Limb (tissue), 2 donors: Measurements from ENCODE around the gene C1orf56.

Experiments
- DNase-seq, 2 donors: peaks; one replicate each; pipeline ENCODE4 v3.0.0-alpha.2; 2016; ENCODE audit errors: extremely low spot score in 2 of 2

C1orf56 gene, protein sequence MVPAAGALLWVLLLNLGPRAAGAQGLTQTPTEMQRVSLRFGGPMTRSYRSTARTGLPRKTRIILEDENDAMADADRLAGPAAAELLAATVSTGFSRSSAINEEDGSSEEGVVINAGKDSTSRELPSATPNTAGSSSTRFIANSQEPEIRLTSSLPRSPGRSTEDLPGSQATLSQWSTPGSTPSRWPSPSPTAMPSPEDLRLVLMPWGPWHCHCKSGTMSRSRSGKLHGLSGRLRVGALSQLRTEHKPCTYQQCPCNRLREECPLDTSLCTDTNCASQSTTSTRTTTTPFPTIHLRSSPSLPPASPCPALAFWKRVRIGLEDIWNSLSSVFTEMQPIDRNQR

DNA sequence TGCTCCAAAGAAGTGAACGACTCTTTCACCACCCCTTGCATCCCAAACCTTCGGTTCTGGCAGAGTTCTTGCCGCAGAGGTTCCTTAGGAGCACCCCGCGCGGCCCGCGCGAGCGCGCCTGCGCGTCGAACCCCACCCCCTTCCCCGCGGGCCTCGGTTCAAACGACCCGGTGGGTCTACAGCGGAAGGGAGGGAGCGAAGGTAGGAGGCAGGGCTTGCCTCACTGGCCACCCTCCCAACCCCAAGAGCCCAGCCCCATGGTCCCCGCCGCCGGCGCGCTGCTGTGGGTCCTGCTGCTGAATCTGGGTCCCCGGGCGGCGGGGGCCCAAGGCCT lies at the start of gene C1orf56:
Gene C1orf56 (plus strand): TSS at position 161 of the 334 bp plus-strand sequence. CDS start 97 bp downstream, at position 258.
- peak; percentile 57 to 86 for DNase-seq

DNA sequence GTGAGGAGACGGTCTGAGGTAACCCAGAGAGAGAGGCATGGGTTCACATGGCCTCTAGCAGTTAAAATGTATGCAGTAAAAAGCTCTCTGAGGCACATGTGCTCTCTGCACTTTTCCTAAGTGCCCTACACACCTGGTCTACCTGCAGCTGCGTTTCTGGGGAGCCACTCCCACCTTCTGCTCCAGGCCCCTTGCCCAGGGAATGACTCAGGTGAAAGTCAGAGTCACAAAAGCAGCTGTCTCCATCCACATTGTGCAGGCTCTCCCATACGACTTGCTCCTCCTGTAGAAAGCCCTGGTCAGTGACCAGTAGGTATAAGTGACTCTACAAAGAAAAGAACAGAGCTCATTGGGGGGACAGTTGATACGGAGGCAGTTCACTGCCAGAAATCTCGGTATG lies 49.6 kb upstream of the C1orf56 start:
- no peak for DNase-seq

DNA sequence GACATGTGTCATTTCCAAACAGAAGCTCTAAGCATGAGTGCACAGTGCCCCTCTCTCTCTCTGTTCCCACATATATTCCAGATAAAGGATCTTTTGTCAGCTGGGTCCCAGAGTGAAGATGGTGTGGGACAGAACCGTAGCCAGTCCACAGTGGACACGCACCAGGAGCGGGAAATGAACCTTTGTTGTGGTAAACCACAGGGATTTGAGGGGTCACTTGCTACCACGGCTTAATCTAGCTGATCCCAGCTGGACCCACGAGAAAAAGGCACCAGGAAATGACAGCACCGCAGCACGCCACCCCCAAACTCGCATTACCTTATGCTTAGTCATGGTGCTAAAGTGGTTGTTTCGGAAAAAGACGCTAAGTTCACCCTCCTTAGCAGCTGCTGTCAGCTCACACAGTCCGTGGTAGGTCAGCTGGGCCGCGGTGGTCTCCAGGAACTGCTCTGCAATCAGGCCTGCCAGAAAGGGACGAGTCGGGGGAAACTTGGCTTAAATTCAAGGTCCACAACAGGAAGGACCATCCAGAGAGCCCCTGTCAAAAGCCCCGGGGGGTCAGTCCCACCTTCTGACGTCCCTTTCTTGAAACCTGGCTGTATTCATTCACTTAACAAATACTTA lies 48.4 kb upstream of the C1orf56 start:
- no peak for DNase-seq

DNA sequence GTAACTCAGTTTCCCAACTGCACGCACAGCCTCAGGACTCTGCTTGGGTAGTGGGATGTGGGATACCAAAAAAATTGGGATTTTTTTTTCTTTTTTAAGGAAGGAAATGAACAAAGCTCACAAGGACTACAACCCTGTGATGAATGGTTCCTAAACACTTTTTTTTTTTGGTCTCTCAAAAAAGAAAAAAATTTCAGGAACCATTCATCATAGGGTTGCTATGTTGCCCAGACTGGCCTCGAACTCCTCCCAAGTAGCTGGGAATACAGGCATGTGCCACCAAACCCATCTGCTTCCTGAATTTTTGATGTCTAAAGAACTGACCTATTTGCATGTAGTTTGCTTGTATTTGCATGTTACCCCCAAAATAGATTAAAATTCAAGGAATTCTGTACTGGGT lies 47.6 kb upstream of the C1orf56 start:
- no peak for DNase-seq

DNA sequence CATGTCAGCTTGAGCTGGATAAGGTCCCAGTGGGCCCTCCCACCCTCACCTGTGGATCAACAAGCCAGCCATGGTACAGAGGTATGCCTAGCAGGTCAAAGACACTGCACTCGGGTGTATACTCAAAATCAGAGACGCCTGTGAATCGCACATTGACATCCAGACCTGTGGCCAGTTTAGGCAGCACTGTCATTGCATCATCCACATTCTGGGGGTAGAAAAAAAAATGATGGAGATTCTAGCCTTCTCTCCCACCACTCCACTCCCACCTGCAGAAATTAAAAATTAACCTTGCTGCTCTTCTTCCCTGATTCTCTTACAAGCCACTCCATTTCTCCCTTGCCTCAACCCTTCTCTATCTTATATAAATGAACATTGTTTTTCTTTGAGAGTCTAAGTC lies 47.1 kb upstream of the C1orf56 start:
- no peak for DNase-seq

DNA sequence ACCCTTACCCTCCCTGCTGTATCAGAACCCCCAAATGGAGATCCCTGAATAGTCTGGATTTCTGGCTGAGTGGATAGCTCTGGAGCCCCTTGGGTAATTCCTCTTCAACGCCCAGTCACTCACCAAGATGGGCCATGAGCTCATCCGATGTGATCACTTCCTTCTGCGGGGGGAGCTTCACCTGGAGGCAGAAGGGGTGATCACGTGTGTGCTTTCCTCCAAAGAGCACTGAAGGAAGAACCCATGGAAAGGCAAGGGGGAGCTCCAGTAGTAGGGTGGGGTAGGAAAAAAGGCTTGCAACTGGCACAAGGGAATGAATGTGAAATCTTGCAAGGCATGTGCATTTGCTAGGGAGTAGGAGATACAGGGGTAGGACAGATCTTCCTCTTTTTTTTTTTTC lies 45.9 kb upstream of the C1orf56 start:
- no peak for DNase-seq

DNA sequence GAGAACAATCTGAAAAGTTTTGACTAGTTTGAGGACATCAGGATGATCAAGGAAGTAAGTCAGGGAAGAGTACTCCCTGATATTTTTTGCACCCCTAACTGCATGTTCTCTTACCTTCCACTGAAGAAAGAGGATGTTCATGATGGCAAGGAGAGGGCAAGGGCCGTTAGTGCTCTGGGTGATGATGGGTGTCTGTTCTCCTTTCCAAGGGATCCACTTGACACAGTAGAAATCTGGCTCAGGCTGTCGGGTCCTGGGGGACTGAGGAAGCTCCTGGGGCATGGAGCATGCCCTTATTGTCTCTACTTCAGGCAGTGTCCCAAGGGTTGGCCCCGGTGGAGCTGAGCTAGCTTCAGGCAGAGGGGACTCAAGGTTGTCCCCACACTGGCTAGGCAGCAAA lies 45.5 kb upstream of the C1orf56 start:
- DNase-seq, result no peak

DNA sequence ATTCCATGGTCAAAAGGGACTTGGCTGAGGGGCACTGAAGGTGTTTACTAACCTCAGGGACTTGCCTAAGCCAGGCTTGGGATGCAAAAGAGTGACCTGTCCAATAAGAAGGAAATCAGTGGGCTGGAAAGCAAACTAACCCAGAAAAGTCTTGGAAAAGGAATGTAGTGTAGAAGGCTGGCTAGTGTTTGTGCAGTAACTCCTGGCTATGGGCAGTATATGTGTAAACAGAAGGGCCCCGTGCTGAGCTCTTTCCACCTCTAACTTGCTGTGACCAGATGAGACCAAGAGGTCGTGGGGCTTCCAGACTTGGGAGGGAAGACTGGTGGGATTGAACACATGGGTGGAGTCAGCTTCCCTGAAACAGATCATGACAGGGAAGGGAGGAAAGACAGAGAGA lies 44.9 kb upstream of the C1orf56 start:
- DNase-seq, result no peak

DNA sequence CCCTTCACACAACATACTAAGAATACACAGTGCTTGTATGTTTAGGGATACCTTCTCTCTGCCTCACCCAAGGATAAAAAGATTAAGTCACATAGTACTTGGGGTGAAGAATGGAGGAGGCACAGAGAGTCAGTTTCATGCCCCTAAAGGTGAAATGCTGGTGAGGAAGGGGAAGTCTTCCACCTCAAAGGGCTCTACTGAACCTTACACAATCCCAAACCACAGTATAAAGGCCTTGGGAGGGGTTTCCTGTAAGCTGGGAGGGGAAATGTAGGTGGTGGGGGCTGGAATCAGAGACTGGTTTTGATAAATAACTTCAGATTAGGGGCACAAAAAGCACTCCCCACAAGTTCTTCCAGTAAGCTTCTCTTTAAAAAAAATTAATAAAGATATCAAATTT lies 44.4 kb upstream of the C1orf56 start:
- DNase-seq, result no peak

DNA sequence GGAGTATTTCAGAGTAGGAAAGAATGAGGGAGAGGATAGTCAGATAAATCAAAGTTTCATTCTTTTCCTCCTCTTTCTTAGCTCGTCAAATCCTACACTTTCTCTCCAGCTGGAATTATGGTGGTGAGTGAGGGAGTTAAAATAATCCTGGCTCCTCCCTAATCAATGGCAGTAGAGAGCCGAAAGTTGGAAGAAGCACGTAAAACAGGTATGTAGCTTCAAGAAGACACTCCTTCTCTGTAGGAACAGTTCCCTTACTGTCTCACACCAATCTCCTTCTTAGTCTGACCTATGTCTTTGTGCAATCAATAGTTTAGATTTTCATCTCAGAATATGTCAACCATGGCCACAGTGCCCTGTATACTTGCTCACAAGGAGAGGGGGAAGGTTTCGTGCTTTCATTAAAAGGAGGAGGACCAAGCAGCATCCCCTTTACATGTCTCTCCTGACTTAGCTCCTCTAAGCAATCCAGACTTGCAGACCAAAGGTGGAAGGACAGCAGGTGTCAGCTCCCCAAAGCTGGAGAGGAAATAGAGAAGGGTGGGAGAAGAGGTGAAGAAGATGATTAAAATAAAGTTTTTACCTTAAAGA lies 41.7 kb upstream of the C1orf56 start:
- DNase-seq, result no peak

DNA sequence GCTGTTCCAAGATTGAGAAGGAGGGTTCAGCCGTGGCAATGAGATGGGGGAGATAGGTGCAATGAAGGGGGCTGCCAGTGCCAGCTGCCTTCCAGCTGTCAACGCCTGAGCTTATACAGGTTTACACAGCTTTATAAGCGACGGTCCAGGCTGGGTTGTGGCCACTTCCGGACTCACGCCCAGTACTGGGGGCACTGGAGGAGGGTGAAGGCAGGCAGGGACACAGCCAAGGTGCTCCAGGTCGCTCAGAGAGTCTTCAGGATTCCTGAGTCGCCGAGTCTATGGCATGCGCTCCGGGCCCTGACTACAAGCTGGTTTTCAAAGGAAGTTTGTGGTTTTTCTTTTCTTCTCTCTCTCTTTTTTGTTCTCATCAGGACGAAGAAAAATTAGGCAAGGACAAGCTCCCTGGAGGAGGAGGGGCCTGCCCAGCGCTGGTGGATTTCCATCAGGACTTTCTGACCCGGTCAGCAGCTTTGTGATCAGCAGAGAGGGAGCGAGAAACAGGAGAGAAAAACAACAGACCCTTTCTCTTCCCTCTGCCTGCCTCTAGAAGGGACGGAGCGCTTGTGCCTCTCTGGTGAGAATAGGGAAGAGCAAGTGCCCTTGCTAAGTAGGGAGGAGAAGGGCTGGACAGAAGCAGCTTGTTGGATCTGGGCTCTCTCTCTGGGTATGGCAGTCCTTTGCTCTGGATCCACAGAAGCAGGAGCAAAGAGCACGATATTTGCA lies 41.1 kb upstream of the C1orf56 start, which contains the start of gene MINDY1:
Gene MINDY1 (minus strand): TSS at position 576 of the 726 bp plus-strand sequence. CDS start 4,285 bp downstream, outside the sequence.
- peak; percentile 75 to 90 for DNase-seq

DNA sequence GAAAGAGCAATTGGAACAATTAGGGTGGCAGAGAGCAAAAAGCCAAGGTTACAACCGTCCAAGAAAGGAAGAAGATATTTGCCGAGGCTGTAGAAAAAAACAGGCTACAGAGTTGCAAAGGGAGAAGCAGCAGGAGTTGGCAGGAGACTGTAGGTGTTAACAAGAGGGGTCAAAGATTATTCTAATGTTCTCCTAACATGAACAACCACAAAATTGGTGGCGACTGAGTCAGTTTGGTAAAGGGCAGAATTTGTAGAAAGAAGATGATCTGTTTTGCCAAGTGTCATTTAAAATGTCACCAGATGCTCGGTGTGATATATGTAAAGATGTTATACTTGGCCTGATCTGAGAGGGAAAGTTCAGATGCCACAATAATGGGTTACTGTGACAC lies 39.7 kb upstream of the C1orf56 start:
- no peak for DNase-seq

DNA sequence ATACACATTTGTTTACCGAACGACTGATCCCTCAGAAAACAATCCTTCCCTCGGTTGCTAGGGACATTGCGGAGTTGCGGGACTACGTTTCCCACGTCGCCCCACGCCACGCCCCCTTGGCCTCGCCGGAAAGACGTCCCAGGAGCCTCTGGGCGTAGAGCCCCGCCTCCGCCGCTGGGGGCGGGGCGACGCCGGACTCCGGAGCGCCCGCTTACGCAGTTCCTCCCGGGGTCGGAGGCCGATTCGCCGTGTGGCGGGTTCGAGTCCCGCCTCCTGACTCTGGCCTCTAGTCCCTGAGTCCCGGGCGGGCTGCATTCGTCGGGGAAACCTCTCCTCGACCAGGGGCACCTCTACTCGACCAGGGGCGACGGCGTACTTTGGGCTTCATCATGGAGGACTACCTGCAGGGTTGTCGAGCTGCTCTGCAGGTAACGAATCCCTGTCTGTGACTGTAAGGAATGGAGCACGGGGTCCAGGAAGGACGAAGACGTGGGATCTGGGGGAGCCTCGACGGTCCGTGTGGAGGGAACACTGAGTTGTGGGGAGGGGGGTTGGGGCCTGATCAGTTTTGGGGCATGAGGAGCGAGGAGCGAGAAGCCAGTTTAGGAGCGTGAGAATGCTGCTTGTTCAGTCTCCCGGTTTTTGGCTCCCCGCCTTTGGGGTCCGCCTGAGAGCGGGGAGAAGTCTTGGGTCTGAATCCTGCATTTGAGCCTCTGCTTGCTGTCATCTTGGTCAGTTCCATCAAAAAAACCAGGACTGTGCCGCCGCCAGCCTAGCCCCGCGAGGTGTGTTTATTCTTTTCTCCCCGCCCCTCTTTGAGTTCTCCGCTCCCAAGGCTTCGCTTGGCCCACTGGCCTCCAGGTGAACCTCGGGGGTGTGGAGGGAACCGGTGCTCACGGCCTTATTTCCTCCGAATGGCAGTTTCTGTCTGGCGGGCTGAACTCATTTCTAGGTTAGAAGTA lies 39.0 kb upstream of the C1orf56 start, which contains the start of gene PRUNE1:
Gene PRUNE1 (plus strand): TSS at position 206 of the 962 bp plus-strand sequence. CDS start 184 bp downstream, at position 390.
- peak; percentile 97 for DNase-seq

DNA sequence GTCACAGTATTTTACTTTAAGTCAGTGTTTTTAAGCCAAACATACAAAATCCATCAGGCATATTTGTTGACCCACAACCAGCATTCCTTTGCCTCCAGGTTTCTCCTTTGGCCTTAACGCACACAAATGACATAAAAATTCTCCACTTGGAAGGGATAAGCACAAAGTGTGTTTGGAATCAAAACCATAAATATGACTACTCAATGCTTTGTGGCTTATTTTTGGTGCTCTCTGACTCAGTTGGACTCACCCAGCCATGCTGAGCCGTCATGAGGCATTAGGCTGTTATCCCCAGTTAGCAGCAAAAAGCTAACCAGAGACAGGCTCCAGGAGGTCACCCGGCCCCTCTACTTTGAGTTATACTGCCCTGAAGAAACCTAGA lies 38.4 kb upstream of the C1orf56 start:
- no peak for DNase-seq

DNA sequence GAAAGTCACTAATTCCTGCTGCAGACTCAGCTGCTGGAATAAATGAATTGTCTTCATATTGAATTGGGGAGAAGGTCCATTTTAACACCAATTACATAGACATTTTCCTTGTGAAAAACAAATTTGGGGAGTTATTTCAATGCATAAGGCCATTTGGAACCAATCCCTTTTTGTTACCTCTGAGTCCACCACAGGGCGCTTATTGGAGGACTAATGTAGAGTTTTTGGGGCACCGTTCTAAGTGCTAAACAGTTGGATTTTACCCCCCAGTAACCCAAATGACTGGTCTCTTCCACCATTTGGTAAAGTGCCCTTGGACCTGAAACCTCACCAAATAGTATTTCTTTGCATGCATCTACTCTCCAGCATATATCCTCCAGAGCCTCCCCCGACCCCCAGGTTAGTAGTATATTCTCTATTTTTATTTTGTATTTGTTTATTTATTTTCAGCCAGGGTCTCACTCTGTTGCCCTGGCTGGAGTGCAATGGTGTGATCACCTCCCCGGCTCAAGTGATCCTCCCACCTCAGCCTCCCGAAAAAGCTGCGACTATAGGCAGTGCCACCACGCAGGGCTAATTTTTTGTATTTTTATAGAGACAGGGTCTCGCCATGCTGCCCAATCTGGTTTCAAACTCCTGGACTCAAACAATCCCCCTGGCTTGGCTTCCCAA lies 37.7 kb upstream of the C1orf56 start:
- no peak for DNase-seq

DNA sequence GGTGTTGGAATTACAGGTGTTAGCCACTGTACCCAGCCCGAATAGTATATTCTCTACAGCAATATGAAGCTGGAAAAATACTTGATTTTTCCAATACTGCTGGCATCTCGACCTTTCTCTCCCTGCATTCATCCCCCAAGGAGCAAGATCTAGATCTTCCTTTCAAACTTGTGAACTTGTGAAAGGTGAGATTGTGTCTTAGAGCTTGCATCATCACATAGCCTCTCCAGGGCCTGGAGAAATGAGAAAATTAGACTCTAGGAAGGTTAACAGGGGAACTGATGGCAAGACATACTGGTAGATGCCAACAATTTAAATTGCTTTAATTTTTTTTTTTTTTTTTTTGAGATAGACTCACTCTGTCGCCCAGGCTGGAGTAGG lies 37.2 kb upstream of the C1orf56 start:
- no peak for DNase-seq

DNA sequence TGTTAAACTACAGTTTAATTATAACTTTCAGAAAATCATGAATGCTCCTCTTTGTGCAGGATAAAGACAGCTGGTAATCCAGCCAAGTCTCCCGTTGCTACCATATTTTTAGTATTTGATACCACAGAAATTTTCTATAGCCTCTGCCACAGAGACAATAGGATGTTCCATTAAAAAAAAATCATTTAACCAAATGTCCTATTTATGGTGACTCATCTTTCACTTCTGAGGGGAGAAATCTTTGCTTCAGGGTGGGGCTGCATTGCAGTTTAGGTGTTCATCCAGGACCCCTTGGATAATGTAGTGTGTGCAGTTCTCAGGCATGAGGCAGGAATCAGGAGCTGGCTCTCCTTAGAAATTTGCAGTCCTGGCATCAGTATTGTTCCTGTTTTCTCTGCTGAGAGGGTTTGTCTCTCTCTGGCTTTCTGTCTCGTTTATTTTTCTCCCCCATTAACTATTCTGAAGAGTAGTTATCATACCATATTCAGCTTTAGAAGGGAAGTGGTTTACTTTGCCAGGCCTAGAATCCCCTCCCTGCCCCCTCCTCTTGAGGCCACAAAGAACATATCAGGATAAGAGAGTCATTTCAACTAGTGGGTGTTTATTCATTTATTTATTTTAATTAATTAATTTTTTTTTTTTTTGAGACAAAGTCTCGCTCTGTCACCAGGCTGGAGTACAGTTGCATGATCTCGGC lies 36.2 kb upstream of the C1orf56 start:
- DNase-seq, result no peak

DNA sequence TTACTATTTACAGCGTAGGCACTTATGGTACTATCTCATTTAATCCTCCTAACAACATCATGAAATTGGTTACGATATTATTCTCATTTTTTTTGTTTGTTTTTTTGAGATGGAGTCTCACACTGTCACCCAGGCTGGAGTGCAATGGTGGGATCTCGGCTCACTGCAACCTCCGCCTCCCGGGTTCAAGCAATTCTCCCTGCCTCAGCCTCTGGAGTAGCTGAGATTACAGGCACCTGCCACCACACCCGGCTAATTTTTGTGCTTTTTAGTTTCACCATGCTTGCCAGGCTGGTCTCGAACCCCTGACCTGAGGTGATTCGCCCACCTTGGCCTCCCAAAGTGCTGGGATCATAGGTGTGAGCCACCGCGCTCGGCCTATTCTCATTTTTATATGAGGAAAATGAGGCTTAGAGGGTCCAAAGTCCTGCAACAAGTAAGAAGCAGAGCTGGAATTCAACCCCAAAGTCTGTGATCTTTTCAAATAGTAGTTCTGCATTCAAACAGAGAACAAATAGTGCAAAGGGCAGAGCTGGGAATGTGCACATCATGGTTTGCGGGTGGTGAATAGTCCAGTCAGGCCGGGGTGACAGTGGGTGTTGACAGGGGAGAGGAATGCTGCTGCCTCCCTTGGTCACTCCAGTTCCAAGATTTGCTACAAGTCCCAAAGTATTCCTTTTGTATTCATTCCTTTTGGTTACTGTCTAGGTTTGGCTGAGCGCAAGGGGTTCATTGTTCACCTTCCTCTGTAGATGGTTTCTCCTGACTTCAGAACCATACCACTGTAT lies 34.7 kb upstream of the C1orf56 start:
- no peak for DNase-seq

DNA sequence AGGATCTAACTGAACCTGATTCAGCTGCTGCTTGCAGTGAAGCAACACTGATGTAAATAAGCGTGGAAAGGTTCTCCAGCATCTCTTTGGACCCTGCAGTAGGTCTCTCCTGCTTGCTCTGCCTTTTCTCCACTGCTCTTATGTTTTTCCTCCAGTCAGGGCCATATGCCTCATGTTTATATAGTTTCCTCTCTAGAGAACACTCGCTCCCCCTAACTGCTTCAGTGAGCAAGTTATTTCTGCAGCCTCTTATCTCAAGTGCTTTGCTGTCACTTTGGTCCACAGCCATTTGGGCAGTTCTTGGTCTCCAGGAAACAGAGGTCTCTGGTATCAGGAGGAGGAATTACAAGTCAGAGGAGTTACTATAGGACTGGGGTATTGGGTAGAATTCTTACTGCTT lies 34.0 kb upstream of the C1orf56 start:
- DNase-seq, result no peak
